Inferior parietal cortex (tissue), 1 donor: ENCODE measurements around the gene CPNE4.

ENCODE experiments used
- DNase-seq: peaks from one replicate; pipeline ENCODE4 v3.0.0-alpha.2; 2016; ENCODE audit errors: extremely low spot score

CPNE4 gene

GRCh38 chr3:131602011-131602779 is 432.6 kb downstream of the CPNE4 start:
- no peak for DNase-seq

GRCh38 chr3:131597816-131598215 is 437.0 kb downstream of the CPNE4 start:
- DNase-seq: no peak

- no peak for DNase-seq
These were observed 437.9 kb downstream of the CPNE4 start for GRCh38 chr3:131596884-131597283.

GRCh38 chr3:131591394-131592014 is 443.3 kb downstream of the CPNE4 start:
- no peak for DNase-seq

GRCh38 chr3:131586277-131586676 is 448.5 kb downstream of the CPNE4 start:
- no peak for DNase-seq

- no peak for DNase-seq
These were observed 452.4 kb downstream of the CPNE4 start for GRCh38 chr3:131582438-131582837.

GRCh38 chr3:131568460-131568859 is 466.4 kb downstream of the CPNE4 start:
- no peak for DNase-seq

- no peak for DNase-seq
These were observed 470.0 kb downstream of the CPNE4 start for GRCh38 chr3:131564812-131565211.

- no peak for DNase-seq
These were observed 473.3 kb downstream of the CPNE4 start for GRCh38 chr3:131561511-131561910.

- DNase-seq: no peak
These were observed 474.0 kb downstream of the CPNE4 start for GRCh38 chr3:131560795-131561194.

GRCh38 chr3:131555456-131555855 is 479.4 kb downstream of the CPNE4 start:
- DNase-seq: no peak

GRCh38 chr3:131553495-131554247 is 481.1 kb downstream of the CPNE4 start:
- DNase-seq: no peak

GRCh38 chr3:131551761-131552160 is 483.1 kb downstream of the CPNE4 start:
- DNase-seq: no peak

- DNase-seq: no peak
These were observed 484.0 kb downstream of the CPNE4 start for GRCh38 chr3:131550562-131551465.

GRCh38 chr3:131549340-131549739 is 485.5 kb downstream of the CPNE4 start:
- no peak for DNase-seq

- no peak for DNase-seq
These were observed 487.2 kb downstream of the CPNE4 start for GRCh38 chr3:131547585-131547984.

GRCh38 chr3:131546441-131546840 is 488.4 kb downstream of the CPNE4 start:
- DNase-seq: no peak

- DNase-seq: no peak
These were observed 490.3 kb downstream of the CPNE4 start for GRCh38 chr3:131544557-131544956.

- DNase-seq: peak; percentile 32
These were observed 491.1 kb downstream of the CPNE4 start for GRCh38 chr3:131543714-131544113.

GRCh38 chr3:131541288-131541687 is 493.5 kb downstream of the CPNE4 start:
- DNase-seq: no peak

GRCh38 chr3:131540821-131541220 is 494.0 kb downstream of the CPNE4 start:
- no peak for DNase-seq

- no peak for DNase-seq
These were observed 494.7 kb downstream of the CPNE4 start for GRCh38 chr3:131540143-131540542.
